H9 (cell line): ENCODE measurements around the gene EHMT2. TPM values are rescaled to one million over a fixed set of nuclear protein-coding genes. Genes with fewer than 3 reads are reported as not detected.
A peak's percentile ranks its signal among the peaks of the same experiment; 100 is the strongest.

Experiments
- DNase-seq: peaks from one replicate; pipeline ENCODE4 v3.0.0-alpha.2; 2017
- H2AFZ ChIP-seq: one replicate; pipeline ENCODE4 v1.6.1; 2013; ENCODE audit warnings: mild to moderate bottlenecking, low read length, control low read depth, moderate library complexity
- H2AK5ac ChIP-seq: 2 replicates; pipeline ENCODE4 v1.6.1; 2013; ENCODE audit warnings: low read length, control low read depth, mixed read lengths; ENCODE audit not compliant: insufficient read length
- H2BK120ac ChIP-seq: one replicate; pipeline ENCODE4 v1.6.1; 2013; ENCODE audit warnings: low read depth, mild to moderate bottlenecking, low read length, control low read depth, inconsistent platforms; ENCODE audit not compliant: poor library complexity, severe bottlenecking
- H2BK12ac ChIP-seq: 2 replicates; pipeline ENCODE4 v1.6.1; 2013; ENCODE audit warnings: low read length, control low read depth, mixed read lengths, low read depth; ENCODE audit not compliant: insufficient read length
- H2BK15ac ChIP-seq: 2 replicates; pipeline ENCODE4 v1.6.1; 2013; ENCODE audit warnings: low read depth, low read length, control low read depth
- H2BK20ac ChIP-seq: one replicate; pipeline ENCODE4 v1.6.1; 2013; ENCODE audit warnings: low read depth, mild to moderate bottlenecking, low read length, control low read depth, inconsistent platforms; ENCODE audit not compliant: poor library complexity, severe bottlenecking
- H2BK5ac ChIP-seq: 2 replicates; pipeline ENCODE4 v1.6.1; 2013; ENCODE audit warnings: low read length, control low read depth, mixed read lengths; ENCODE audit not compliant: insufficient read length
- H3K14ac ChIP-seq: 2 replicates; pipeline ENCODE4 v1.6.1; 2013; ENCODE audit warnings: low read length, control low read depth; ENCODE audit not compliant: insufficient read depth
- H3K18ac ChIP-seq: 2 replicates; pipeline ENCODE4 v1.6.1; 2013; ENCODE audit warnings: low read depth, mild to moderate bottlenecking, mixed read lengths, low read length, control low read depth; ENCODE audit not compliant: insufficient read length
- H3K23ac ChIP-seq: 2 replicates; pipeline ENCODE4 v1.6.1; 2013; ENCODE audit warnings: low read length, control low read depth, mixed read lengths, low read depth; ENCODE audit not compliant: insufficient read length
- H3K23me2 ChIP-seq: 2 replicates; pipeline ENCODE4 v1.6.1; 2013; ENCODE audit warnings: low read depth, mild to moderate bottlenecking, mixed read lengths, low read length, control low read depth; ENCODE audit not compliant: insufficient read length, poor library complexity, severe bottlenecking
- H3K27ac ChIP-seq: 2 replicates; pipeline ENCODE4 v1.5.1; 2013; ENCODE audit warnings: low read length, control low read depth, mixed read lengths, low read depth; ENCODE audit not compliant: insufficient read length
- H3K27me3 ChIP-seq: 2 replicates; pipeline ENCODE4 v1.6.1; 2013; ENCODE audit warnings: low read length, control low read depth, inconsistent platforms; ENCODE audit not compliant: insufficient read depth
- H3K4ac ChIP-seq: 2 replicates; pipeline ENCODE4 v1.6.1; 2013; ENCODE audit warnings: low read depth, mild to moderate bottlenecking, control low read depth, inconsistent platforms, low read length, moderate library complexity
- H3K4me1 ChIP-seq: 2 replicates; pipeline ENCODE4 v1.6.1; 2013; ENCODE audit warnings: low read length, control low read depth, inconsistent platforms; ENCODE audit not compliant: insufficient read depth
- H3K4me2 ChIP-seq: 2 replicates; pipeline ENCODE4 v1.6.1; 2013; ENCODE audit warnings: low read length, control low read depth, mixed read lengths; ENCODE audit not compliant: insufficient read length, insufficient read depth
- H3K56ac ChIP-seq: 2 replicates; pipeline ENCODE4 v1.6.1; 2013; ENCODE audit warnings: low read depth, mild to moderate bottlenecking, mixed read lengths, low read length, control low read depth; ENCODE audit not compliant: insufficient read length
- H3K79me1 ChIP-seq: 2 replicates; pipeline ENCODE4 v1.6.1; 2013; ENCODE audit warnings: low read depth, mild to moderate bottlenecking, moderate library complexity, low read length, control low read depth, inconsistent platforms; ENCODE audit not compliant: insufficient read depth, poor library complexity, severe bottlenecking
- H3K79me2 ChIP-seq: 2 replicates; pipeline ENCODE4 v1.6.1; 2013; ENCODE audit warnings: low read length, control low read depth, inconsistent platforms; ENCODE audit not compliant: insufficient read depth
- H3K9ac ChIP-seq: 2 replicates; pipeline ENCODE4 v1.6.1; 2013; ENCODE audit warnings: low read length, control low read depth, mixed read lengths; ENCODE audit not compliant: insufficient read length; ENCODE audit errors: extremely low read depth
- H3K9me3 ChIP-seq: one replicate; pipeline ENCODE4 v1.6.1; 2013; ENCODE audit warnings: low read depth, low read length, inconsistent platforms; ENCODE audit not compliant: control insufficient read depth
- H3T11ph ChIP-seq: one replicate; pipeline ENCODE4 v1.6.1; 2013; ENCODE audit warnings: mild to moderate bottlenecking, low read length, control low read depth, inconsistent platforms
- H4K20me1 ChIP-seq: one replicate; pipeline ENCODE4 v1.6.1; 2013; ENCODE audit not compliant: control insufficient read depth, insufficient read length, insufficient read depth
- H4K5ac ChIP-seq: 2 replicates; pipeline ENCODE4 v1.6.1; 2013; ENCODE audit warnings: low read depth, mild to moderate bottlenecking, mixed read lengths, low read length, control low read depth; ENCODE audit not compliant: insufficient read length
- H4K8ac ChIP-seq: replicated peaks from 2 replicates; pipeline ENCODE4 v1.6.1; 2013; ENCODE audit warnings: low read length, control low read depth, mixed read lengths, low read depth; ENCODE audit not compliant: insufficient read length
- H4K91ac ChIP-seq: 2 replicates; pipeline ENCODE4 v1.6.1; 2013; ENCODE audit warnings: low read depth, mild to moderate bottlenecking, moderate library complexity, mixed read lengths, low read length, control low read depth; ENCODE audit not compliant: insufficient read length
- H3K27ac Mint-ChIP-seq, 3 experiments: 2 replicates in 2 of 3; 3 replicates in 1 of 3; pipeline ENCODE4 v1.8.0; 2020 to 2021; ENCODE audit warnings: mixed read lengths in 3 of 3, mild to moderate bottlenecking in 1 of 3, moderate library complexity in 1 of 3
- H3K27me3 Mint-ChIP-seq: 2 replicates; pipeline ENCODE4 v1.8.0; 2021; ENCODE audit warnings: low read depth, mild to moderate bottlenecking, moderate library complexity, mixed read lengths
- H3K36me3 Mint-ChIP-seq, 3 experiments: 2 replicates in 2 of 3; 3 replicates in 1 of 3; pipeline ENCODE4 v1.8.0; 2020 to 2021; ENCODE audit warnings: low read depth in 3 of 3, mixed read lengths in 3 of 3; ENCODE audit not compliant: insufficient read depth in 1 of 3
- H3K4me1 Mint-ChIP-seq, 2 experiments: 2 replicates each; pipeline ENCODE4 v1.8.0; 2020; ENCODE audit warnings: mixed read lengths in 2 of 2
- H3K4me3 Mint-ChIP-seq, 2 experiments: 2 replicates in 1 of 2; 3 replicates in 1 of 2; pipeline ENCODE4 v1.8.0; 2020 to 2021; ENCODE audit warnings: mild to moderate bottlenecking in 2 of 2, mixed read lengths in 2 of 2, moderate library complexity in 1 of 2
- H3K9me3 Mint-ChIP-seq, 2 experiments: 2 replicates in 1 of 2; 3 replicates in 1 of 2; pipeline ENCODE4 v1.8.0; 2020; ENCODE audit warnings: mild to moderate bottlenecking in 2 of 2, mixed read lengths in 2 of 2, moderate library complexity in 1 of 2
- CTCF ChIP-seq: fragments of 200-600 bp; sonication (generic); conservative IDR thresholded peaks from 3 replicates; pipeline ENCODE4 v1.8.0; 2021; ENCODE audit warnings: antibody characterized with exemption, mild to moderate bottlenecking
- WGBS: extraction: QIAGEN DNeasy Blood & Tissue Kit; methylation state at CpG from one replicate; pipeline ENCODE4 v1.1.7; 2013; ENCODE audit warnings: missing lambda C conversion rate, low lambda C conversion rate, mixed read lengths; ENCODE audit not compliant: insufficient read length; ENCODE audit errors: extremely low coverage; 5-methylcytosine and 5-hydroxymethylcytosine counted together
- total RNA-seq: library from RNA; stranded (reverse); gene quantifications from 2 replicates; pipeline ENCODE4 v1.2.1, GENCODE V29; 2021

Gene EHMT2
- total RNA-seq, 1 experiment from 2014 or later = 124 TPM

- Histone ChIP-seq H3K23me2 (peaks cover 12% of the 10 kb centered on the region), H4K8ac (no peak overlapping the region), H2BK20ac (no peak overlapping the region), H2BK120ac (no peak overlapping the region), H3K79me1 (no peaks in the 10 kb centered on the region), H2BK15ac (no peak overlapping the region), H4K91ac (no peak overlapping the region), H3K23ac (no peak overlapping the region), H3K14ac (no peak overlapping the region), H3K9me3 (no peaks in the 10 kb centered on the region), H2BK12ac (no peak overlapping the region), H3K9ac (no peak overlapping the region), H3K56ac (no peak overlapping the region), H2BK5ac (no peak overlapping the region), H3T11ph (no peak overlapping the region), H2AK5ac (no peak overlapping the region), H3K4me1 (no peaks in the 10 kb centered on the region), H2AFZ (no peak overlapping the region), H3K18ac (no peak overlapping the region), H3K27ac (no peak overlapping the region), H4K5ac (no peak overlapping the region), H3K4ac (no peak overlapping the region), H3K79me2 (no peaks in the 10 kb centered on the region), H3K4me2 (no peak overlapping the region), H3K27me3 (no peaks in the 10 kb centered on the region), H4K20me1 (no peaks in the 10 kb centered on the region)
- Mint-ChIP-seq H3K27ac (no peak overlapping the region), H3K9me3 (no peaks in the 10 kb centered on the region; a peak in 1 of 5 replicates), H3K36me3 (peaks cover 7 to 30% (median 17%) of the 10 kb centered on the region in 3 experiments; a peak in 6 of 7 replicates), H3K4me3 (peak overlapping the region; percentile 84 to 98), H3K4me1 (peaks cover 13 to 20% of the 10 kb centered on the region in 2 experiments), H3K27me3 (peaks cover 2% of the 10 kb centered on the region)
- no peak for TF ChIP-seq CTCF
- no peak for DNase-seq
- no CpG with 5 or more reads among the region's 7 CpGs for WGBS
Measured at GRCh38 chr6:31861150-31861549, 36.3 kb downstream of the EHMT2 start.
